Measurements from ENCODE around the gene BTNL9. TPM values are rescaled to one million over a fixed set of nuclear protein-coding genes. Genes with fewer than 3 reads are reported as not detected.
A peak's percentile ranks its signal among the peaks of the same experiment; 100 is the strongest.

The BTNL9 gene
- total RNA-seq, 6 experiments from 2014 or later: 5.3 to 11.6 (median 7.8) TPM

DNA sequence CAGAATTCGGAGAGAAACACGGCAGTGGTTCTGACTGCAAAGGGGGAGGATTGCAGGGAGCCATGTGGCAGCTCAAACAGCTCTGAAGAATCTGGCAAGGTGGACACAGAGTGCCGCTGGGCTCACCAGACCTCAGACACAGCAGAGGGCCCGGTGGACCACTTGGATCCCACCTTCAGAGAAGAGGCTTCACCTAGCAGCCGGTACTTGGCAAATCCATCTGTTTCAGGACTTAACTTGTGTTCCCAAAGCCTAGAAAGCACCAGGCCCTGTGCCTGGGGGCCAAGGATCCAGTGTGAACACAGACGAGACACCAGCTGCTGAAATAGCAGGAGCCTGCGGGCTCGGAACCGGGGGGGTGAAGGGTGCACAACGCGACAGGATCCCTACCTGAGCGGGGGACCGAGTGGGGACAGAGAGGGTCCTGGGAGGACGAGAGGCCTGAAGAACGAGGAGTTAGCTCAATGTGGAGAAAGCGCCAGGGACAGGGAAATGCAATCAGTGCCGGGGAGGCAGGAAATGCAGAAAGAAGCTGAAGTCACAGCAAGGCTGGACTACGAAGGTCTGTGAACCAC is 44.6 kb downstream of the BTNL9 start:
- TF ChIP-seq, protein P1, sequence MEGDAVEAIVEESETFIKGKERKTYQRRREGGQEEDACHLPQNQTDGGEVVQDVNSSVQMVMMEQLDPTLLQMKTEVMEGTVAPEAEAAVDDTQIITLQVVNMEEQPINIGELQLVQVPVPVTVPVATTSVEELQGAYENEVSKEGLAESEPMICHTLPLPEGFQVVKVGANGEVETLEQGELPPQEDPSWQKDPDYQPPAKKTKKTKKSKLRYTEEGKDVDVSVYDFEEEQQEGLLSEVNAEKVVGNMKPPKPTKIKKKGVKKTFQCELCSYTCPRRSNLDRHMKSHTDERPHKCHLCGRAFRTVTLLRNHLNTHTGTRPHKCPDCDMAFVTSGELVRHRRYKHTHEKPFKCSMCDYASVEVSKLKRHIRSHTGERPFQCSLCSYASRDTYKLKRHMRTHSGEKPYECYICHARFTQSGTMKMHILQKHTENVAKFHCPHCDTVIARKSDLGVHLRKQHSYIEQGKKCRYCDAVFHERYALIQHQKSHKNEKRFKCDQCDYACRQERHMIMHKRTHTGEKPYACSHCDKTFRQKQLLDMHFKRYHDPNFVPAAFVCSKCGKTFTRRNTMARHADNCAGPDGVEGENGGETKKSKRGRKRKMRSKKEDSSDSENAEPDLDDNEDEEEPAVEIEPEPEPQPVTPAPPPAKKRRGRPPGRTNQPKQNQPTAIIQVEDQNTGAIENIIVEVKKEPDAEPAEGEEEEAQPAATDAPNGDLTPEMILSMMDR (IDR thresholded peaks at IDR 0.05): no peak
- TF ChIP-seq POLR2A (IDR thresholded peaks at IDR 0.05): no peak
- ATAC-seq: no peak
- WGBS (ENCODE audit: insufficient coverage, low coverage, low lambda C conversion rate, missing lambda C conversion rate): 61% methylated on average over 15 of the region's 18 CpGs

DNA sequence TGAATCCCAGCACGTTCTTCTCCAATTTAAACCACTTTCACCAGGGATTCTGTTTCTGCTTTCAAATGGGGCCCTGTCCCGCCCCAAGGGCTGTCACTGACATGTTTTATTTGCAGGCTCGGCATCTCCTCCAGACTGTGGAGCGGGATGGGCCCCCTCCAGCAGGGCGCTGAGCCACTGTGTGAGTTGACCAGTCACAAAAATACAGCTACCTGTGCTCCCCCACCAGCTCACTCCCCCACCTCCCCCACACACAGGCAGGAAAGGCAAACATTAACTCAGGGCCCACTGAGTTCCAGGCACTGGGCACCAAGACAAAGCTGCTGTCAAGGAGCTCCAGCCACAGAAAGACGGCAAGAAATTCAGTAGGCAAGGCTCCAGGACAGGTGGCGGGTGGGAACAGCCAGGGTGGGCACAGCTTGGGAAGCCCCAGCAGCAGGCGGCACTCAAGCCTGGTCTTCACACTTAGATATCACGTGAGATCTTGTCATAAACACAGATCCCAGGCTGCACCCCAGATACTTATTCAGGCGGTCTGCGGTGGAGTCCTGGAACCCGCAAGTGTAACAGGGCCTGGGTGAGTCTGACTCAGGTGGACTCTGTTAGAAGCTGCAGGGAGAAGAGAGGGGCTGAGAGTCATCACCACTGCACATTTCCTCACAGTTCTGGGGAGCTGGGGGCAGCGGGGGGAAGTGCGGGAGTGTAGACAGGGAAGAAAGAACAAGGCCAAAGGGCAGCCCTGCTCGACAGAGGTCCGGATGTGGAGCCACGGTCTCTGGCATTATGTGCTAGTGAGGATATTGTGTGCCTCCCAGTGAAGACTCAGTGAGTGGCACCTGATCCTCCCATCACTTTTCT is 46.2 kb downstream of the BTNL9 start:
- ATAC-seq (peak in 1 of 4 donors; percentile 32), DNase-seq (peak in 1 of 3 donors; percentile 39)
- TF ChIP-seq, protein P1 (IDR thresholded peaks at IDR 0.05): no peak
- no peak for TF ChIP-seq POLR2A (IDR thresholded peaks at IDR 0.05)
- H3K36me3 ChIP-seq: no peaks in the 10 kb centered on the region
- H3K9me3 ChIP-seq: no peaks in the 10 kb centered on the region
- intact Hi-C loops (cut with DNase I): no loop called here
- H3K4me3 ChIP-seq: no peak overlapping the region
- 56% methylated on average over 8 of the region's 17 CpGs for WGBS (ENCODE audit: insufficient coverage, low coverage, low lambda C conversion rate, missing lambda C conversion rate)
- no peaks in the 10 kb centered on the region for H3K4me1 ChIP-seq
- H3K27ac ChIP-seq: no peak overlapping the region
- H3K27me3 ChIP-seq: peaks cover 0 to 3% of the 10 kb centered on the region in 2 donors

More for the DNA sequence above, 44.6 kb downstream of the BTNL9 start:
- Histone ChIP-seq H3K27ac (no peak overlapping the region), H3K9me3 (no peaks in the 10 kb centered on the region), H3K4me3 (no peak overlapping the region), H3K36me3 (no peaks in the 10 kb centered on the region), H3K27me3 (peaks cover 0 to 5% of the 10 kb centered on the region in 2 donors), H3K4me1 (no peaks in the 10 kb centered on the region)
- intact Hi-C loops (cut with DNase I): no loop called here
- DNase-seq: no peak

DNA sequence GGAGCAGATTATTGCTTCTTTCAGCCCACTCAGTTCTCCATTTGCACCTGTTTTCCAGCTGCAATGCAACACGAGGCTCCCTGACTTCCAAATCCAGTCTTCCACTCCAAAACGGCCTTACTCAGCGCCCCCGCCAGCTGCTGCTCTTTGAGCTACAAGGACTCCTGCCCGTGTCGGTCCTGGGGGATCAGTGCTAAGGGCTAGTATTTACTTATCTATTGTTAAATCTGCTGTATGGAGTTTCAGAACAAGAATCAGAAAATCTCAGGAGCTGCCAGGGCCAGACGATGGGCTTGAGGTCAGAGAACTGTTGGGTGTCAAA is 46.8 kb downstream of the BTNL9 start:
- TF ChIP-seq, protein P1 (IDR thresholded peaks at IDR 0.05): no peak
- TF ChIP-seq POLR2A (IDR thresholded peaks at IDR 0.05): no peak
- DNase-seq: peak in 1 of 3 donors; percentile 33
- Histone ChIP-seq H3K4me1 (no peaks in the 10 kb centered on the region), H3K4me3 (no peak overlapping the region), H3K9me3 (no peaks in the 10 kb centered on the region), H3K36me3 (no peaks in the 10 kb centered on the region), H3K27me3 (no peaks in the 10 kb centered on the region), H3K27ac (no peak overlapping the region)
- ATAC-seq: no peak
- intact Hi-C loops (cut with DNase I): no loop called here
- WGBS (ENCODE audit: insufficient coverage, low coverage, low lambda C conversion rate, missing lambda C conversion rate): 49% methylated on average over 7 of the region's 7 CpGs

DNA sequence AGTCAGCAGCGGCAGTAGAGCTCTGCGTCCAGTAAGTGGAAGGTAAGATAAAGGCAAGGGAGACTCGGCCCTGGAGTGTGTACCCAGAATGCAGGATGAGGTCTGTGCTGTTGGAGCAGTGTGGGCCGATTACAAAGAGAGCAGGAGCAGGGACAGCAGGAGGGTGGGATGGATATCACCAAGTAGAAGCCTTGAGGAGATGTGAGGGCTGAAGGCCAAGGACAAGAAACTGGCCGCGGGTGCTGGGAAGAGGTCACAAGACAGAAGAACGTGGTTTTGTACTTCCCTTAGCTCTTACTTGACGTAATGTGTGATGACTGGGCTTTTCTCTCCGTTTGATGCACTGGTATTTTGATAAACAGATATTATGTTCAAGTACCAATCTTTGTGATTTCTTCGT is 47.2 kb downstream of the BTNL9 start:
- no peak overlapping the region for H3K27ac ChIP-seq
- no peak overlapping the region for H3K4me3 ChIP-seq
- no peak for ATAC-seq
- no peak for TF ChIP-seq POLR2A (IDR thresholded peaks at IDR 0.05)
- H3K4me1 ChIP-seq: no peaks in the 10 kb centered on the region
- no peaks in the 10 kb centered on the region for H3K9me3 ChIP-seq
- intact Hi-C loops (cut with DNase I): no loop called here
- no peaks in the 10 kb centered on the region for H3K27me3 ChIP-seq
- peak in 1 of 3 donors; percentile 21 for DNase-seq
- 41% methylated on average over 8 of the region's 10 CpGs for WGBS (ENCODE audit: insufficient coverage, low coverage, low lambda C conversion rate, missing lambda C conversion rate)
- H3K36me3 ChIP-seq: no peaks in the 10 kb centered on the region

DNA sequence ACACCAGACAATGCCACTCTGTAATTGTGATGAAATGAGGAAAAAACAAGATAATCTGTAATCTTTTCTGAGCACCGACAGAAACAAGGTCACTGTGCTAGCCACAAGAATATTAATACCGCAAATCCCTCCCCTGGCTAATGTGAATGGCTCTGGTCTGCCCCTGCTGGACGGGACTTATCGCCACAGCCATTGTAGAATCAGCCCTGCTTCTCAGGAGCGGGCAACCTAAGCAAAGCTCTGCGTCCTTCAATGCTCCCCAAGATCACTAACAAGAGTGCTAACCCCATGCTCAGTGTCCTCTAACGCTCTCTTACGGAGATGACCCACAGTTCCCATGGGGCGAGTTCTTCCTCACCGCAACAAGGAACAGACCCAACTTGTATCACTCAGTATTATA is 48.2 kb downstream of the BTNL9 start:
- WGBS (ENCODE audit: insufficient coverage, low coverage, low lambda C conversion rate, missing lambda C conversion rate): 55% methylated on average over 7 of the region's 10 CpGs
- H3K27ac ChIP-seq: no peak overlapping the region
- intact Hi-C loops (cut with DNase I): no loop called here
- no peaks in the 10 kb centered on the region for H3K36me3 ChIP-seq
- H3K4me3 ChIP-seq: no peak overlapping the region
- peak in 1 of 4 donors; percentile 51 for ATAC-seq
- H3K27me3 ChIP-seq: no peaks in the 10 kb centered on the region
- no peaks in the 10 kb centered on the region for H3K4me1 ChIP-seq
- no peaks in the 10 kb centered on the region for H3K9me3 ChIP-seq
- TF ChIP-seq, protein P1 (IDR thresholded peaks at IDR 0.05): no peak
- no peak for TF ChIP-seq POLR2A (IDR thresholded peaks at IDR 0.05)
- DNase-seq: no peak
